ENCODE results near the gene ADAM30. TPM values are rescaled to one million over a fixed set of nuclear protein-coding genes. Genes with fewer than 3 reads are reported as not detected.

ADAM30 gene
- total RNA-seq, 1 experiment from 2014 or later = not detected

DNA sequence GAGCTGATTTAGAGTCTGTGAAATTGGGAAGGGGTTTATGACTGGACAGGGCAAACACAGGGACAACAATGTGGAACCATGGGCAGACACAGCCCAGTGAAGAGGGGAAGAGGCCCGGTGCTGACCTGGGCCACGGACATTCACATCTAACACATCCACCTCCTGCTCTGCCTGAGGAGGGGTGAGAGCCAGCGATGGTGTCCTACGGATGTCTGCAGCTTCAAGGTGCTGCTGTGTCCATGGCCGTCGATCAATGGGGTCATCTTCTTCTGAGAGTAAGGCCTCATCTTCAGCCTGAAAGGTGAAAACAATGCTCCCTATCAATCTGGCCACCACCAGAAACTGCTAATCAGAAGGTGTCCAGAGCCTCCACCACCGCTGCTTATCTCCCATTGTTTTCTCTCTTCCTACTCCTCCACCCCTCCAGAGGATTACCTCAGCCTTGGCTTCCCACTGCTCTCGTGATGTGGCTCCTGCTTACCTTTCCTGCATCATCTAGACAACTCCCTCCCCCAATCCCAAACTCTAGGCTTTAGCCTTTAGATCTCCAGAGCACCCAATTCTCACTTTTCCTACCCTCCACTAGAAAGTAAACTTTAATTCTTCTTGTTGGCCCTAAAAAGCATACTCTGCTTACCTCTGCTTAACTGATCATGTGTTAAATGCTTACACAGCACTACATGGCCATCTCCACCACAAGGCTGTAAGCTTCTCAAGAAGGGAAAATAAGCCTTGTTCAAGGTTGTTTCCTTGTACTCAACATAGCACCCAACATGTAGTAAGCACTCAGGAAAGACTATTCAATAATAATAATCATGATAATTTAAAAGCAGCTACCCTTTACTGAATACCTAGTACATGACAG lies 24.0 kb upstream of the ADAM30 start:
- CTCF ChIA-PET = no interaction called here

DNA sequence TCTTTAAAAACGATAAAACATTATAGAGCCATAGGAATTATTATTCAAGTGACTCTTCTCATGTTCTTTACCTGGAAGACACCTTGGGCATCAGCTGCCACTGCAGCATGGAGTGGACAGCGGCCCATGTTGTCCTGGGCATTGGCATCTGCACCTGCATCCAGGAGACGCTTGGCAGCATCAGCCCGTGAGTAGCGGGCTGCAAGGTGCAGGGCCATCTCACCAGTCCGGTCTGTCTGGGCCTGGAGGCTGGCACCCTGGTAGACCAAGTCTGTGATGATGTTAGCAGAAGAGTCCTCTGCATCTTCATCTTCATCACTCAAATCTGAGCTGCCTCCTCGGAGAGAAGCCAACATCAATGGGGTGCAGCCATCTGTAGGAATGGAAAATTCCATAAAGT lies 22.9 kb upstream of the ADAM30 start:
- BruUV-seq (replicated peaks) = no TSS peak
- no peak for DNase-seq (ENCODE audit: low read depth, low spot score)
- POLR2A ChIA-PET = no interaction called here
- H3K4me3 ChIP-seq (ENCODE audit: low read depth in 2 of 2, low read length in 2 of 2) = no peak overlapping the region
- intact Hi-C loops (cut with micrococcal nuclease; ENCODE audit: unreplicated experiment) (no loop called here), in situ Hi-C loops (cut with HindIII; ENCODE audit: low pct_unique_long_range_greater_than_20kb, low sequenced_read_pairs) (no loop called here)
- no peaks in the 10 kb centered on the region for H3K27me3 ChIP-seq (ENCODE audit: control insufficient read depth, insufficient read depth, low read length)
- ATAC-seq = no peak
- CTCF ChIA-PET = no interaction called here
- H3K27ac ChIP-seq (ENCODE audit: low read length) = no peak overlapping the region
- H3K36me3 ChIP-seq (ENCODE audit: control insufficient read depth, insufficient read depth, low read length) = peaks cover 67% of the 10 kb centered on the region
- no peaks in the 10 kb centered on the region for H3K4me1 ChIP-seq (ENCODE audit: control insufficient read depth, insufficient read depth, low read length)
- TF ChIP-seq TCF7L2 (IDR thresholded peaks at IDR 0.05; ENCODE audit: low read depth, low read length) = no peak
- TF ChIP-seq, protein P1, sequence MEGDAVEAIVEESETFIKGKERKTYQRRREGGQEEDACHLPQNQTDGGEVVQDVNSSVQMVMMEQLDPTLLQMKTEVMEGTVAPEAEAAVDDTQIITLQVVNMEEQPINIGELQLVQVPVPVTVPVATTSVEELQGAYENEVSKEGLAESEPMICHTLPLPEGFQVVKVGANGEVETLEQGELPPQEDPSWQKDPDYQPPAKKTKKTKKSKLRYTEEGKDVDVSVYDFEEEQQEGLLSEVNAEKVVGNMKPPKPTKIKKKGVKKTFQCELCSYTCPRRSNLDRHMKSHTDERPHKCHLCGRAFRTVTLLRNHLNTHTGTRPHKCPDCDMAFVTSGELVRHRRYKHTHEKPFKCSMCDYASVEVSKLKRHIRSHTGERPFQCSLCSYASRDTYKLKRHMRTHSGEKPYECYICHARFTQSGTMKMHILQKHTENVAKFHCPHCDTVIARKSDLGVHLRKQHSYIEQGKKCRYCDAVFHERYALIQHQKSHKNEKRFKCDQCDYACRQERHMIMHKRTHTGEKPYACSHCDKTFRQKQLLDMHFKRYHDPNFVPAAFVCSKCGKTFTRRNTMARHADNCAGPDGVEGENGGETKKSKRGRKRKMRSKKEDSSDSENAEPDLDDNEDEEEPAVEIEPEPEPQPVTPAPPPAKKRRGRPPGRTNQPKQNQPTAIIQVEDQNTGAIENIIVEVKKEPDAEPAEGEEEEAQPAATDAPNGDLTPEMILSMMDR (IDR thresholded peaks at IDR 0.05) = no peak
- TF ChIP-seq POLR2AphosphoS5 (IDR thresholded peaks at IDR 0.05; ENCODE audit: low read depth, low read length) = no peak
- TF ChIP-seq, protein P2, sequence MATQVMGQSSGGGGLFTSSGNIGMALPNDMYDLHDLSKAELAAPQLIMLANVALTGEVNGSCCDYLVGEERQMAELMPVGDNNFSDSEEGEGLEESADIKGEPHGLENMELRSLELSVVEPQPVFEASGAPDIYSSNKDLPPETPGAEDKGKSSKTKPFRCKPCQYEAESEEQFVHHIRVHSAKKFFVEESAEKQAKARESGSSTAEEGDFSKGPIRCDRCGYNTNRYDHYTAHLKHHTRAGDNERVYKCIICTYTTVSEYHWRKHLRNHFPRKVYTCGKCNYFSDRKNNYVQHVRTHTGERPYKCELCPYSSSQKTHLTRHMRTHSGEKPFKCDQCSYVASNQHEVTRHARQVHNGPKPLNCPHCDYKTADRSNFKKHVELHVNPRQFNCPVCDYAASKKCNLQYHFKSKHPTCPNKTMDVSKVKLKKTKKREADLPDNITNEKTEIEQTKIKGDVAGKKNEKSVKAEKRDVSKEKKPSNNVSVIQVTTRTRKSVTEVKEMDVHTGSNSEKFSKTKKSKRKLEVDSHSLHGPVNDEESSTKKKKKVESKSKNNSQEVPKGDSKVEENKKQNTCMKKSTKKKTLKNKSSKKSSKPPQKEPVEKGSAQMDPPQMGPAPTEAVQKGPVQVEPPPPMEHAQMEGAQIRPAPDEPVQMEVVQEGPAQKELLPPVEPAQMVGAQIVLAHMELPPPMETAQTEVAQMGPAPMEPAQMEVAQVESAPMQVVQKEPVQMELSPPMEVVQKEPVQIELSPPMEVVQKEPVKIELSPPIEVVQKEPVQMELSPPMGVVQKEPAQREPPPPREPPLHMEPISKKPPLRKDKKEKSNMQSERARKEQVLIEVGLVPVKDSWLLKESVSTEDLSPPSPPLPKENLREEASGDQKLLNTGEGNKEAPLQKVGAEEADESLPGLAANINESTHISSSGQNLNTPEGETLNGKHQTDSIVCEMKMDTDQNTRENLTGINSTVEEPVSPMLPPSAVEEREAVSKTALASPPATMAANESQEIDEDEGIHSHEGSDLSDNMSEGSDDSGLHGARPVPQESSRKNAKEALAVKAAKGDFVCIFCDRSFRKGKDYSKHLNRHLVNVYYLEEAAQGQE (IDR thresholded peaks at IDR 0.05; ENCODE audit: insufficient read depth in 1 of 2, low read depth in 2 of 2, low read length in 1 of 2) = no peak
- H3K9me3 ChIP-seq (ENCODE audit: control insufficient read depth, insufficient read depth, low read depth, low read length) = no peaks in the 10 kb centered on the region

More for the DNA sequence above, 24.0 kb upstream of the ADAM30 start:
- POLR2A ChIA-PET = no interaction called here
- Histone ChIP-seq H3K4me3 (ENCODE audit: low read depth in 2 of 2, low read length in 2 of 2) (no peak overlapping the region), H3K27ac (ENCODE audit: low read length) (no peak overlapping the region), H3K9me3 (ENCODE audit: control insufficient read depth, insufficient read depth, low read depth, low read length) (no peaks in the 10 kb centered on the region), H3K4me1 (ENCODE audit: control insufficient read depth, insufficient read depth, low read length) (no peaks in the 10 kb centered on the region), H3K27me3 (ENCODE audit: control insufficient read depth, insufficient read depth, low read length) (no peaks in the 10 kb centered on the region), H3K36me3 (ENCODE audit: control insufficient read depth, insufficient read depth, low read length) (peaks cover 68% of the 10 kb centered on the region)
- DNase-seq (ENCODE audit: low read depth, low spot score) = no peak
- BruUV-seq (replicated peaks) = no TSS peak
- in situ Hi-C loops (cut with HindIII; ENCODE audit: low pct_unique_long_range_greater_than_20kb, low sequenced_read_pairs) = no loop called here
- ATAC-seq = no peak
- intact Hi-C loops (cut with micrococcal nuclease; ENCODE audit: unreplicated experiment) = loop anchor here (2.0 to 5.0 kb wide), 2 partner anchors 14 to 42 kb away; no protein-coding TSS in a partner anchor
- TF ChIP-seq, protein P1 (IDR thresholded peaks at IDR 0.05) = no peak
- TF ChIP-seq SIN3A (IDR thresholded peaks at IDR 0.05; ENCODE audit: borderline replicate concordance, insufficient read depth, low read depth, low read length) (no peak), POLR2AphosphoS5 (IDR thresholded peaks at IDR 0.05; ENCODE audit: low read depth, low read length) (no peak), TCF7L2 (IDR thresholded peaks at IDR 0.05; ENCODE audit: low read depth, low read length) (no peak)
- TF ChIP-seq, protein P2 (IDR thresholded peaks at IDR 0.05; ENCODE audit: insufficient read depth in 1 of 2, low read depth in 2 of 2, low read length in 1 of 2) = no peak
